Neural cell (in vitro differentiated cells): ENCODE measurements around the gene DNM1. TPM values are rescaled to one million over a fixed set of nuclear protein-coding genes. Genes with fewer than 3 reads are reported as not detected.

Experiments used
- H2AFZ ChIP-seq: fragments of 200-600, 300-800 bp; sonication (generic), shearing (Covaris generic); 2 replicates; pipeline ENCODE4 v1.6.0; 2014; ENCODE audit warnings: low read depth, mild to moderate bottlenecking, antibody characterized with exemption, low read length, moderate library complexity
- H3F3A ChIP-seq: fragments of 200-600 bp; shearing (Covaris generic); 2 replicates; pipeline ENCODE4 v1.6.1; 2016; ENCODE audit warnings: mild to moderate bottlenecking, moderate library complexity, mixed read lengths, antibody characterized with exemption, low read length; ENCODE audit not compliant: insufficient read depth, poor library complexity, severe bottlenecking
- H3K27ac ChIP-seq: fragments of 200-600, 300-800 bp; sonication (generic), shearing (Covaris generic); 2 replicates; pipeline ENCODE4 v1.5.1; 2014; ENCODE audit warnings: mild to moderate bottlenecking, low read length, moderate library complexity
- H3K27me3 ChIP-seq: fragments of 300-800, 200-600 bp; sonication (generic), shearing (Covaris generic); 2 replicates; pipeline ENCODE4 v1.6.0; 2014; ENCODE audit warnings: mild to moderate bottlenecking, low read depth, low read length, moderate library complexity; ENCODE audit not compliant: insufficient read depth
- H3K36me3 ChIP-seq: fragments of 300-800, 200-600 bp; sonication (generic), shearing (Covaris generic); 2 replicates; pipeline ENCODE4 v1.5.1; 2014; ENCODE audit warnings: mild to moderate bottlenecking, antibody characterized with exemption, low read length, moderate library complexity; ENCODE audit not compliant: insufficient read depth
- H3K4me2 ChIP-seq: fragments of 300-800, 200-600 bp; sonication (generic), shearing (Covaris generic); 2 replicates; pipeline ENCODE4 v1.6.0; 2014; ENCODE audit warnings: mild to moderate bottlenecking, low read length
- H3K4me3 ChIP-seq: fragments of 300-800, 200-600 bp; sonication (generic), shearing (Covaris generic); 2 replicates; pipeline ENCODE4 v1.5.1; 2014; ENCODE audit warnings: mild to moderate bottlenecking, low read length, moderate library complexity
- H3K79me2 ChIP-seq: fragments of 200-600 bp; shearing (Covaris generic); replicated peaks from 2 replicates; pipeline ENCODE4 v1.6.0; 2014; ENCODE audit warnings: mild to moderate bottlenecking, low read length, moderate library complexity; ENCODE audit not compliant: insufficient read depth
- H3K9ac ChIP-seq: fragments of 300-800, 200-600 bp; sonication (generic), shearing (Covaris generic); 2 replicates; pipeline ENCODE4 v1.6.1; 2016; ENCODE audit warnings: mild to moderate bottlenecking, low read length, mixed read lengths
- H3K9me2 ChIP-seq: fragments of 200-600 bp; shearing (Covaris generic); 2 replicates; pipeline ENCODE4 v1.6.1; 2016; ENCODE audit warnings: mild to moderate bottlenecking, low read length, mixed read lengths; ENCODE audit not compliant: insufficient read depth
- H3K9me3 ChIP-seq: fragments of 200-600, 300-800 bp; sonication (generic), shearing (Covaris generic); 2 replicates; pipeline ENCODE4 v1.6.1; 2016; ENCODE audit warnings: mild to moderate bottlenecking, mixed run types, low read length, moderate library complexity, mixed read lengths
- H4K20me1 ChIP-seq: fragments of 200-600 bp; shearing (Covaris generic); 2 replicates; pipeline ENCODE4 v1.6.1; 2016; ENCODE audit warnings: mild to moderate bottlenecking, mixed run types; ENCODE audit not compliant: insufficient read depth
- CTCF ChIP-seq: fragments of 450-650 bp; IDR thresholded peaks from 2 replicates; pipeline ENCODE4 v1.5.1; 2014; ENCODE audit warnings: antibody characterized with exemption, mild to moderate bottlenecking, moderate library complexity; ENCODE audit not compliant: poor library complexity, severe bottlenecking
- EP300 ChIP-seq: fragments of 450-650 bp; conservative IDR thresholded peaks from 2 replicates; pipeline ENCODE4 v1.6.1; 2014; ENCODE audit warnings: antibody characterized with exemption, mild to moderate bottlenecking, moderate library complexity; ENCODE audit not compliant: poor library complexity, severe bottlenecking
- EZH2 ChIP-seq: fragments of 200-600, 300-800 bp; shearing (Covaris generic), sonication (generic); IDR thresholded peaks from 2 replicates; pipeline ENCODE4 v1.6.1; 2014; ENCODE audit warnings: antibody characterized with exemption, low read length, borderline replicate concordance, mild to moderate bottlenecking; ENCODE audit not compliant: insufficient read depth, poor library complexity, severe bottlenecking
- MXI1 ChIP-seq: fragments of 450-650 bp; conservative IDR thresholded peaks from 2 replicates; pipeline ENCODE4 v1.6.1; 2014; ENCODE audit warnings: antibody characterized with exemption, mild to moderate bottlenecking; ENCODE audit not compliant: poor library complexity, severe bottlenecking
- POLR2AphosphoS5 ChIP-seq: IDR thresholded peaks from 2 replicates; pipeline ENCODE4 v1.6.1; 2012
- RAD21 ChIP-seq: fragments of 450-650 bp; conservative IDR thresholded peaks from 2 replicates; pipeline ENCODE4 v1.6.1; 2014; ENCODE audit warnings: antibody characterized with exemption, mild to moderate bottlenecking, moderate library complexity
- SMC3 ChIP-seq: fragments of 450-650 bp; conservative IDR thresholded peaks from 2 replicates; pipeline ENCODE4 v1.6.1; 2014; ENCODE audit warnings: antibody characterized with exemption, mild to moderate bottlenecking, moderate library complexity; ENCODE audit not compliant: poor library complexity
- TAF1 ChIP-seq: IDR thresholded peaks from 2 replicates; pipeline ENCODE4 v1.6.1; 2012; ENCODE audit warnings: low read depth
- polyA plus RNA-seq: library from polyadenylated mRNA; depleted of rRNA; stranded (reverse); fragments of >200 nt; gene quantifications from 2 replicates; pipeline ENCODE4 v1.2.3, GENCODE V29; 2014
- TF ChIP-seq, protein P1 (sequence below): IDR thresholded peaks from 2 replicates; pipeline ENCODE4 v1.6.1; 2012; ENCODE audit warnings: borderline replicate concordance

DNM1 gene
- polyA plus RNA-seq, 1 donor from 2014 or later, result 104 TPM

- Histone ChIP-seq H3K9me2 (no peaks in the 10 kb centered on the region), H3K4me3 (no peak overlapping the region), H3K9me3 (no peaks in the 10 kb centered on the region), H3K27ac (no peak overlapping the region), H2AFZ (no peak overlapping the region), H3K36me3 (no peaks in the 10 kb centered on the region), H3F3A (no peaks in the 10 kb centered on the region), H4K20me1 (no peaks in the 10 kb centered on the region), H3K9ac (no peak overlapping the region), H3K27me3 (no peaks in the 10 kb centered on the region), H3K4me2 (no peak overlapping the region), H3K79me2 (no peaks in the 10 kb centered on the region)
- TF ChIP-seq RAD21 (no peak), EP300 (no peak), CTCF (no peak)
These were observed 46.4 kb downstream of the DNM1 start for GRCh38 chr9:128249558-128249907.

GRCh38 chr9:128249908-128250838 is 47.0 kb downstream of the DNM1 start:
- H3K4me2 ChIP-seq, result no peak overlapping the region
- H3K79me2 ChIP-seq, result no peaks in the 10 kb centered on the region
- no peaks in the 10 kb centered on the region for H3F3A ChIP-seq
- no peaks in the 10 kb centered on the region for H4K20me1 ChIP-seq
- H3K27me3 ChIP-seq, result no peaks in the 10 kb centered on the region
- no peak overlapping the region for H2AFZ ChIP-seq
- no peaks in the 10 kb centered on the region for H3K9me3 ChIP-seq
- H3K36me3 ChIP-seq, result no peaks in the 10 kb centered on the region
- no peak overlapping the region for H3K27ac ChIP-seq
- no peaks in the 10 kb centered on the region for H3K9me2 ChIP-seq
- no peak for TF ChIP-seq RAD21
- TF ChIP-seq, protein P1, sequence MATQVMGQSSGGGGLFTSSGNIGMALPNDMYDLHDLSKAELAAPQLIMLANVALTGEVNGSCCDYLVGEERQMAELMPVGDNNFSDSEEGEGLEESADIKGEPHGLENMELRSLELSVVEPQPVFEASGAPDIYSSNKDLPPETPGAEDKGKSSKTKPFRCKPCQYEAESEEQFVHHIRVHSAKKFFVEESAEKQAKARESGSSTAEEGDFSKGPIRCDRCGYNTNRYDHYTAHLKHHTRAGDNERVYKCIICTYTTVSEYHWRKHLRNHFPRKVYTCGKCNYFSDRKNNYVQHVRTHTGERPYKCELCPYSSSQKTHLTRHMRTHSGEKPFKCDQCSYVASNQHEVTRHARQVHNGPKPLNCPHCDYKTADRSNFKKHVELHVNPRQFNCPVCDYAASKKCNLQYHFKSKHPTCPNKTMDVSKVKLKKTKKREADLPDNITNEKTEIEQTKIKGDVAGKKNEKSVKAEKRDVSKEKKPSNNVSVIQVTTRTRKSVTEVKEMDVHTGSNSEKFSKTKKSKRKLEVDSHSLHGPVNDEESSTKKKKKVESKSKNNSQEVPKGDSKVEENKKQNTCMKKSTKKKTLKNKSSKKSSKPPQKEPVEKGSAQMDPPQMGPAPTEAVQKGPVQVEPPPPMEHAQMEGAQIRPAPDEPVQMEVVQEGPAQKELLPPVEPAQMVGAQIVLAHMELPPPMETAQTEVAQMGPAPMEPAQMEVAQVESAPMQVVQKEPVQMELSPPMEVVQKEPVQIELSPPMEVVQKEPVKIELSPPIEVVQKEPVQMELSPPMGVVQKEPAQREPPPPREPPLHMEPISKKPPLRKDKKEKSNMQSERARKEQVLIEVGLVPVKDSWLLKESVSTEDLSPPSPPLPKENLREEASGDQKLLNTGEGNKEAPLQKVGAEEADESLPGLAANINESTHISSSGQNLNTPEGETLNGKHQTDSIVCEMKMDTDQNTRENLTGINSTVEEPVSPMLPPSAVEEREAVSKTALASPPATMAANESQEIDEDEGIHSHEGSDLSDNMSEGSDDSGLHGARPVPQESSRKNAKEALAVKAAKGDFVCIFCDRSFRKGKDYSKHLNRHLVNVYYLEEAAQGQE, result no peak
- H3K9ac ChIP-seq, result no peak overlapping the region
- no peak overlapping the region for H3K4me3 ChIP-seq

GRCh38 chr9:128250839-128251731 is 47.9 kb downstream of the DNM1 start:
- no peaks in the 10 kb centered on the region for H3K36me3 ChIP-seq
- no peaks in the 10 kb centered on the region for H3K9me3 ChIP-seq
- H3K79me2 ChIP-seq, result no peaks in the 10 kb centered on the region
- no peak overlapping the region for H3K4me3 ChIP-seq
- no peaks in the 10 kb centered on the region for H3F3A ChIP-seq
- no peaks in the 10 kb centered on the region for H3K9me2 ChIP-seq
- no peak overlapping the region for H2AFZ ChIP-seq
- no peak overlapping the region for H3K4me2 ChIP-seq
- H3K9ac ChIP-seq, result no peak overlapping the region
- H3K27me3 ChIP-seq, result no peaks in the 10 kb centered on the region
- no peaks in the 10 kb centered on the region for H4K20me1 ChIP-seq
- no peak overlapping the region for H3K27ac ChIP-seq
- no peak for TF ChIP-seq SMC3
- TF ChIP-seq POLR2AphosphoS5, result no peak
- TF ChIP-seq RAD21, result no peak
- TF ChIP-seq TAF1, result no peak
- no peak for TF ChIP-seq EZH2
- no peak for TF ChIP-seq EP300
- TF ChIP-seq MXI1, result no peak
- TF ChIP-seq, protein P1, result no peak
